DMS 273 (cell line): ENCODE results near the gene CFAP74.
"Not testable (repeated sequence)": the region's sequence is repeated elsewhere in the genome, so short reads cannot be mapped to it uniquely, and the experiment has no call there.

ENCODE experiments used
- DNase-seq: peaks from one replicate; lab custom pipeline; 2025; ENCODE audit not compliant: unreplicated experiment; lab: John Stamatoyannopoulos, UW

CFAP74 gene

DNA sequence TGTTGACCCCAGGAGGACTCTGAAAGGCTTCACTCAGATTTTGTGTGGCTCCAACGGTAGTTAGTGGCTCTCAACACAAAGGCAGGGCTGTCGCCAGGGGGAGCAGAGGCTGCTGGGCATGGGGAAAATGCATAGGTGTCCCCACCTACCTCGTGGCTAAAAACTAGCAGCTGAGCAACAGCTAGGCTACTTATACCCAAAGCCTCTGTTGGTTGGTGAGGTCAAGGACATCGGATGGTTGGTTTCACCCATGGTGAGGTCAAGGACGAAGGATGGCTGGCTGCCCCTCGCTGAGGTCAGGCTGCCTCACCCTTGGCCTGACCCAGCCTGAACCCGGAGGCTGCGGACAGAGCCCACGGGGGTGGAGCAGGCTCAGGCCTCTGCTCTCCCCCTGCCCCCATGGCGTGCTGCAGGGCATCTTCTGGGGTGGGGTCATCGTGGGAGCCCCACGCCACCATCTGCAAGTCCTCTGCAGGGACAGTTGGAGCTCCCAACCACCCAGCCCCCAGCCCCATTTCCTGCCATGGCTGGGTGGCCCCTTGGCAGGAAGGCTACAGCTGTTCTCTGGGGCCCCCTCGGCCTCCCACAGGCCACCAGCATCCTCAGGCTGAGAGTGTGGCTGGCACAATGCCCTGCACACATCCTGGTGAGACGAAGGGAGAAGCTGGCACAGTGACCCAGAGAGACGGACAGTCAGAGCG lies 104.2 kb downstream of the CFAP74 start:
- no peak for DNase-seq

DNA sequence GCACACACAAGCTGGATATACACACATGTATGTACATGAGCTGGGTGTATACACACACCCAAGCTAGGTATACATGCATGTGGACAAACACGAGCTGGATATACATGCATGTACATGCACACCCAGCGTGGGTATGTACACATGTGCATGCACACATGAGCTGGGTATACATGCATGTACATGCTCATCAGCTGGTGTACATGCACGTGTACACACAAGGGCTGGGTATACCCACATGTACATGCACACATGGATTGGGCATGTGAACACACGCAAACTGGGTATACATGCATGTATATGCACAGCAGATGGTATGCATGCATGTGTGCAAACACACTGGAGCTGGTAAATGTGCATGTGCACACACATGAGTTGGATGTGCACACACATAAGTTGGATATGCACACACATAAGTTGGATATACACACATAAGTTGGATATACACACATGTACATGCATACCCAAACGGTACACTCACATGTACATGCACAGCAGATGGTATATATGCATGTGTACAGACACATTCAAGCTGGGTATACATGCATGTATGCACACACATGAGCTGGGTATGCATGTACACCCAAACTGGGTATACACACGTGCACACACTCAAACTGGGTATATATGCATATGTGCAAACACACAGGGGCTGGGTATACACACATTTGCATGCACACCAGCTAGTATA lies 105.2 kb downstream of the CFAP74 start:
- DNase-seq: no peak

DNA sequence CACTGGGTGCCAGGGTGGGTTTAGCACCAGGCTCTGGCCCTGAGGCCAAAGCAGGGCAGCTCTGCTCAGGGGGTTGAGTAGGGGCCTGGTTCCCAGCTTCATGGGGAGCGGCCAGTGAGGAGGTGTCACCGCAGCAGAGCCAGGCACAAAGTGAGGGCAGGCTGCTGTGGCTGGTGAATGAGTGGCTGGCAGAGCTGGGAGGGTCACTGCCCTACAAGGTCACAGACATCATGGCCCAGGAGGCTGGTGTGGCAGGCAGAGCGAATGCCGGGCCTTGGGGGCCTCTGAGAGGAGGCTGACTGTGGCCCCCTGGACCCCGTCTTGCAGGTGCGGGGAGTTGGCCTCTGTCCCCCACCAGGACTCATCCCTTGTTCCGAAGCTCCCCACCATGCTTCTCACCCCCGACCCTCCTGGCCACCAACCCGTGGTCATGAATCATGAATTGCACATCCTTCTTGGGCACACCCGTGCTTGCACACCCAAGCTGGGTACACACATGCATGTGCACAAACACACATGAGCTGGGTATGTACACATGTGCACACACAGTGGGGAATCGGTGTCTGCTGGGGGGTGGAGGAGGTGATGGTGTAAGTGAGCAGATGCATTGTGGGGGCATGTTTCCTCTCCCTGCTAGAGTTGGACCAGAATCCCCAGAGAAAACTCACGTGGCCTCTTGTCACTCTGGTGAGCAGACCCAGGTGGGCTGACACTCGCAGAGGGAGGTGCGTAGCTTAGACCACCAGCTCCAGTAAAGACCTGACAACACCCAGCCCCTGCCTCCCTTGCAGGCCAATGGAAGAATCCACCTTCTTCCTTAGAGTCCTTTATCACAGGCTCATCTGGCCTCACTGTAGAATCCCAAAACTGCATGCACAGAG lies 107.9 kb downstream of the CFAP74 start:
- DNase-seq: no peak

DNA sequence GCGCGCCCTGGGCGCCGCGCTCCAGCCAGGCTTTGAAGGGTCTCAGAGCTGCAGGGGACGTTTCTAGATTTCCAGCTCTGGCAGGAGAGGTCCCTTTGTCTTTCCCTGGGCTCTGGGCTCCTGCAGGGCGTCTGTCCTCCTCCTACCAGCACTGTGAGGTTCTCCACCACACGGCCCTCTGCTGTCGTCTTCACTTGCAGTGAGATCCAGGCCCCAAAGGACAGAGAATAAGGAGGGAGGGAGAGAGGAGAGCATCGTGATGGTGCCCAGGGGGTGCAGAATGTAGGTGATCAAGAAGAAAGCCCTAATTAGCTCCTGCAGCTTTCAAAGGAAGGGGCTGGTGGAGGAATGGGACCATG lies 108.5 kb downstream of the CFAP74 start:
- no peak for DNase-seq

DNA sequence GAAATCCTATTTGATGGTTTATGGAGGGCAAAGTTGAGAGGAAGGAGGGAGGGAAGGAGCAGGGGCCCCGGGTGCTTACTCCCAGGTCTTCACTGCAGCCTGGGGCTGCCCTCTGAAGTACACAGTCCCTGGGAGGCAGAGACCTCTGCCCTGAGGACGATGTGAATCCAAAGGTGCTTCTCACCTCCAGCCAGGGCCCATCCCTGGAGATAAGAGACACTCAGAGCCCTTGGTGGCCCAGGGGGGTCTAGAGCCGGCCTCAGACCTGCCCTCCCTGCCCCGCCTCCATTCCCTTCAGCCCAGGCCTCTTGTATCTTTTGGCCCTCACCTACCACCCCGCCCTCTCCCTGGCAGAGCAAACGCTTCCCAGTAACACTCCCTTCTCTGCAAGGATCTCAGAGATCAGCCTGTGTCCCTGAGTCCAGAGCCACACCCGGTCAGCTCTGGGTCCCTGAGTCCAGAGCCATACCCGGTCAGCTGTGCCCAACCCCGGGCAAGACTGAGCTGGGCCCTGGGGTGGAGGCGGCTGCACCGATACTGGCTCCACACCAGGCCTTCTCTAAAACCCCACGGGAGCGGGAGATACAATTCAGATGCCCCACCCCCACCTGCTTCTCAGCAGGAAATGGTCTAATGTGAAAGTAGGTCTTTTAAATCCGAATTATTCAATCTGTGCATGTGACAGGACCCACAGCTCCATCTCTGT lies 109.1 kb downstream of the CFAP74 start:
- DNase-seq: no peak

DNA sequence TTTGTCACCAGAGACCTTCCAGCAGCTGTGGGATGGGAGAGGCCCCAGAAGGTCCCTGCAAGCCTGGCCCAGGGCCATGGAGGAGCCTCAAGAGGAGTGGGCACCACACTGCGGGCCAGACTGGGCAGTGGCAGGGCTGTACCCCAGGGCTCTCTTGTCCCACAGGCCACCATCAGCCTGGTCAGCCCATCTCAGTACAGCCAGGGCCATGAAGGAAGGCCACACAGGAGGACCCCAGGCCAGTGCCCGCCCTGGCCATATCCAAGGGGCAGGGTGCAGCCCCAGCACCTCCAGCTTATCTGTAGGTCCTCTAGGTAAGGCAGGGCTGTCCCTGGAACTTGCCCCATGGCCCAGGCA lies 109.6 kb downstream of the CFAP74 start:
- no peak for DNase-seq

DNA sequence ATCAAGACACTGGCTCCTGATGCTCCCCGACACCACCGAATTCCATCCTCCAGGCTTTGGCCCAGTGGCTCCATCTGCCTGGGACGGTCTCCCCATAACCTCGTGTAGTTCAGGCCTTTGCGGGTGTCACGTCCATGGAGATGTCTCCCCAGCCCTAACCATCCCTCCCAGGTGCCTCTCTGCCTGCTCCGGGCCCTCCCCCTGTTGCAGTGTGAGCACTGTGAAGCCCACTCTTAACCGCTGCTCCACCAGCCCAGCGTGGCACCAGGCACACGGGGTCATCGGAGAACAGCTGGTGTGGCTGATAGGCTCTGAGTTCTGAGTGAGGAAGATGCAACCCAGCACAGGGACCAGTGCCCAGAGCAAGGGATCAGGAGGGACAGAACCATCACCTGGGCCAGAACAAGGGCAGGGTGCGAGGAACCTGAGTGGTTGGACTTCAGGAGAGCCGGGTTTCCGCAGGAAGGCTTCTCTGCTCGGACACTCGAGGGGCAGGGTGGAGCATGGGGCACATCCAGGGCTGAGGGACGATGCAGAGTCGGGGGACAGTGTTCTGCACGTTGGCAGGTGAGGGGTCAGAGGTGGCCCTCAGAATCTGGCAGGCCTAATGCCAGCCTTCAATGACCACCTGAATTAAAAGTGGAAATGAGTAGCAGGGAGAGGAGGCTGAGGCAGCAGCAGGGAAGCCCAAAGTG lies 110.1 kb downstream of the CFAP74 start:
- DNase-seq: no peak

DNA sequence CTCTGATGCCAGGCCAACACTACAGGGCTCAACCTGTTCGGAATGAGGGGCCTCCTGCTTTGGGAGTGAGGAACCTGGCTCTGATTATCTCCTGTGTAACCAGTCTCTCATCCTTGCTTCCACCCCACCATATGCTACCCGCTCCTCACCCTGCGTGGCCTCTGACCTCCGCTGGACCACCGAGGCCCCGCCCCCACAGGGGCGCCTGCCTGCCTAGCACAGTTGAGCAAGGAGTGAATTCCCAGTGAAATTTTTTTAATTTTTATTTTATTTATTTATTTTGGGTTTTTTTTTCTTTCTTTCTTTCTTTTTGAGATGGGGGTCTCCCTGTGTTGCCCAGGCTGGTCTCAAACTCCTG lies 110.8 kb downstream of the CFAP74 start:
- no peak for DNase-seq

DNA sequence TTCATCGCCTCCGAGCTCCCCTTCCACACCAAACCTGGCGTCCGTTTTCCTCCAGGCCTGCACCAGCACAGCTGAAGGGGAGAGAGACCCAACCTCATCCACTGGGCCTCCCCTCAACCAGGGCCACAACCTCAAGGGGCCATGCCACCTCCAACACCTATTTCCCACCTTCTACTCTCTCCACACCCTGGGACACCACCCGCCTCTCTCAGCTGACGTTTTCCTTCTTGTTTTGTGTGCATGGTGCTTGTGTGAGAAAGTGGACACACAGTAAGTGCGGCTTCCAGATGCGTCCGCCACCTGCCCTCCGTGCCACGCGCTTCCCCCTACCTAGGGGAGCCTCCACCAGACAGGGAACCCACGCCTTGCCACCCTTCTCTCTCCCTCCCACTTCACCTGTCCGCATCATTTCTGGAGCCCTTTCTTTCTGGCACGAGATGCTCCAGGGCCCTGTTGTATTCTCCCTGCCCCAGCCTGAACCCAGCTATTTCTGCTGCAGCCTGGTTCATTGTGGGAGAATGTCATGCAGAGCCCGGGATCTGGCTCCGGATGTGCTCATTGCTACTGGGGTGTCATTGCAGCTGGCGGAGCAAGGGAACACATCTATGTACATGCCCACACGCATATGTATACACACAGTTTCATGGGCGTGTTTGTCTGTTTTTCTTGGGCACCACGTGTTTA lies 111.4 kb downstream of the CFAP74 start:
- no peak for DNase-seq

DNA sequence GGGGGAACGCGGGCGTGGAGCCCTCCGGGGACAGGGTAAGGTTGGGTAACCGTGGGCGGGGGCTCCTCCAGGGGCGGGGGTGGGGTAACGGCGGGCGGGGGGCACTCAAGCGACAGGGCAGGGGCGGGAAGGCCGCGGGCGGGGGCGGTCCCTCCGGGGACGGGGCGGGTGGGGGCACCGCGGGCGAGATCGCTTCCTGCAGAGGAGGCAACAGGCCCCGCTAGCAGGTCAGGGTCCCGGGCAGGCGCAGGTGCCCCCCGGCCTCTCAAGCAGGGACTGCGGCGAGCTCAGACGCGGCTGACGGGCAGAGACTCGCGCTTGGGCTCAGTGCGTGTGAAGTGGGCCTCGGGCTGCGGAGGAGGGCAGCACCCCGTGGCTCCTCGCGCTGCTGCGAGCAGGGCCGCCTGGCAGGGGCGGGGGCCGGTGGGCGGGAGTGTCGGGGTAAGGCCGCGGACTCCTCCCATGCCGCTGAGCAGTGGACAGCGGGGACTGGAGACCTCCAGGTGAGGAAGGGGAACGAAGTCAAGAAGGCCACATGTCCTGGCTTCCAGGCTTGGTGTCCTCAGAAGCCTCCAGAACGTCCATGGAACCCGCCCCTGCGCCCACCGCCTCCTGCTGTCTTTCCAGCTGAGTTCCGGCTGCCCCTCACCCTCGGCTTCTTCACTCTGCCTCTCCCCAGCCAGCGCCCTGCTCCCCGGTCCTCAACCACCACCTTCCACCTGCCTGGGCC lies 112.1 kb downstream of the CFAP74 start:
- peak; percentile 86 for DNase-seq

DNA sequence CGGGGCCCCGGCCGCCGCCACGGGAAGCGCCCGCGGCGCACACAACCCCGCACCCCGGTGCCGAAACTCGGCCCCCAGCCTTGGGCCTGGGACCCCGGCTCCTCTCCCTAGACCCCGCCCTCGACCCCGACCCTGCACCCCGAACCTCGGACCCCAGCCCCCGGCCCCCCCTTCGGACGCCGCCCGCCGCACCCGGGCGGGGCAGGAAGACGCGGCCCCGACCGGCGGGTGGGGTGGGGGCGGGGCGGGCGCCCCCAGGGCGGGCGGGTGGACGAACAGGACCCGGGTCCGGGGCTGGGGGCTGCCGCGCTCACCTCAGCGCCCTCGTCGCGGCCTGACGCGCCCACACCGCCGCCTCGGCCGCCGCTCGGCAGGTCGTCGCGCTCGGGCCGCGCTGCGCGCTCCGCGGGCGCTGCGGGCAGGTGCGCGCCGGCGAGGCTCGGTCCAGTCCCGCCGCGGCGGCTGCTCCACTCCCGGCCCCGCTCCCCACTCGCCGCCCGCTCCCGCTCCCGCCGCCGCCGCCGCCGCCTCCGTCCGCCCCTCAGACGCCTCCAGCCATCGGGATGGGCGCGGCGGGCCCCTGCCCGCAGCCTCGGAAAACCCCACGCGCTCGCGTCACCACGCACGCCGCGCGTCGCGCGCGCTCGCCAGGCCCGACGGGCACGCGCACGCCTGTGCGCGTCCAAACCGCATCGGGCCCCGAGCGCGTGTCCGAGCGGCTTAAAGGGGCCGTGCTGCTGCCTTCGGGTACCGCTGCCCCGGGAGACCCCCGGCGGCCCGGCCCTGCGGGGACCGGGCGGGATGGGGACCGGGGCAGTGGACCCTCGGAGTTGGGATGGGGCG lies 112.9 kb downstream of the CFAP74 start, which contains the start of gene GNB1:
TSS of gene GNB1 (minus strand) at position 582 of the 843 bp plus-strand sequence. CDS start 65,634 bp downstream, outside the sequence.
- peak; percentile 97 for DNase-seq

DNA sequence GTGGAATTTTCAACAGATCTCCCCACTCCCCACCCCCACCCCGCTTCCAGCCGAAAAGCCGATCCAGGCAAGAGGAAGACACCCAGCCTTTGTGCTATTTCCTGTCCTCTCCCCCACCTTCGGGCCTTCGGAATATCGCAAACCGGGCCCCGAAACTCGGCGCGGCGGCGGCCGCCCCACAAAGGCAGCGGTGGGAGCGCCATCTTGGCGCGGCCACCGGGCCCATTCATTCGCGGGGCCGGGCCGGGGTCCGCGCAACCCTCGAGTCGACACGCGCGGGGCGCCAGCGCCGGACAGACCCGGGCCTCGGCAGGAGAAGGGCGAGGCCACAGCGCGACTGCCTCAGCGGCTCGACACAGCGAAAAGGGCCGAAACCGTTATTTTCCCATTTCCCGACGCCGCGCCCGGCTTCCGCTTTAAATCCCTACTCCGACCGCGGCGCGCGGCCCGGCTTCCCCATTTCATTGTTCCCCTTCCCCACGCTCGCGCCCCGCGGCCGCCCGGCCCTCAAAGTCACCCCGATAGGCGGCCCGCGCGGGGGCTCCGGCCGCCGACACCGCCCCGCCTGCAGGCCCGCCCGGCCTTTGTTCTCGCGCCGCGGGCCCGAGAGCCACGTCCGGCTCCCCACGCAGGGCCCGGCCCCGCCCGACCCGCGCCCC lies 113.6 kb downstream of the CFAP74 start:
- DNase-seq: peak; percentile 73

DNA sequence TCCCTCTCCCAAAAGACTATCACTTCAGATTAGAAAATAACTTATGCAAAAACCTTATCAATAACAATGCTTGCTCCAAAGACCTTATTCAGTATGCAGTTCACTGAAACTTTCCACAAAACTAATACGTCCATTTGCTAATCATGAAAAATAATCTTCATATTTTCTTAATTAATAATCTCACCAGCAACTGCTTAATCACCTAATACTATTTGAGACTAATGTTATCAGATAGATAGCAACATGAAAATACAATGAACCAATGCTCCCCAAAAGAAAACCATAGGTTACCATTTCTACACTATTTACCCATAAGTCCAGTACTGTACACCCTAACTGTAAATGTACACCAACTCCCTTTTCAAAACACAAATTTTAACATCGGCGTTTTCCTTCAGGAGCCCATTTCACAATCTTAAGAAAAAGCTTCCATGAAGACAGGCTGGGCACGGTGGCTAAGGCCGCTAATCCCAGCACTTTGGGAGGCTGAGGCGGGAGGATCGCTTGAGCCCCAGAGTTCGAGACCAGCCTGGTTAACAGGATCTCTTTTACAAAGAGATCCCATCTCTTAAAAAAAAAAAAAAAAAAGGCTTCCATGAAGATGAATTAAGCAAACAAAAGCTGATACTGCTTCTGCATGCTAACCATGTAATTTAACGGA lies 114.4 kb downstream of the CFAP74 start:
- peak; percentile 38 for DNase-seq

DNA sequence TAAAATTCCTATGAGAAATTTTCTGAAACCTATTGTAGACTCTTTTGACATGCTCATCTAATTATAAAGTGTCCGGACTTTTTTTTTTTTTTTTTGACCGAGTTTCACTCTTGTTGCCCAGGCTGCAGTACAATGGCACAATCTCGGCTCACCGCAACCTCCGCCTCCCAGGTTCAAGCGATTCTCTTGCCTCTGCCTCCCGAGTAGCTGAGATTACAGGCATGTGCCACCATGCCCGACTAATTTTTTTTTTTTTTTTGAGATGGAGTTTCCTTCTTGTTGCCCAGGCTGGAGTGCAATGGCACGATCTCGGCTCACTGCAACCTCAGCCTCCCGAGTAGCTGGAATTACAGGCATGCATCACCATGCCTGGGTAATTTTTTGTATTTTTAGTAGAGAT lies 119.7 kb downstream of the CFAP74 start:
- DNase-seq: not testable (repeated sequence)

DNA sequence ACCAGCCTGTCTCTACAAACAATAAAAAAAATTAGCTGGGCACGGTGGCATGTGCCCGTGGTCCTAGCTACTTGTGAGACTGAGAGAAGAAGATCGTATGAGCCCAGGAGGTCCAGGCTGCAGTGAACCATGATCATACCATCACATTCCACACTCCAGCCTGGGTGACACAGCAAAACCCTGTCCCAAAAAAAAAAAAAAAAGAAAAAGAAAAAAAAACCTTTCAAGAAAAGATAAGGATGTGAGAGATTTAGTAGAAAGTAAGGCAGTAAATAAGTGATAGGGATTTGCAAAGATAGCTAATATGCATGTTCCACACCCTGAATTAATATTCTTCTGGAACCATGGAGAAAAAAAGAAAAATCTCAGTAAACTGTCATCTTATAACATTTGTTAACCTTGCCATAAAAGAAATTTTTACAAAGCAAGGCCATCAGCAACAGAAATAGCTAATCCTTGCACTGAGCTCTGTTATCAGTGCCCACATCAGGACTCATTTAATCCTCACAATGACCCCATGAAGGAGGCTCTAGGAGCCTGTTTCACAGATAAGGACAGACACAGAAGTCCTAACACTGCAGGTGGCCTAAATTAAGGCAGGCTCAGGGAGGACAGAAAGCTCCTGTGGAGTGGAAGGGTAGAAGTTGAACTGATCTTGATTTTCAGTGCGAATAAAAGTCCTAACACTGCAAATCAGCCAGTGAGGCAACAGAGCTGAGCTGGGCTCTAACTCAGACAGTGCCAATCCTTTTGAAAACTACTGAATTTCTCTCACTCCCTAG lies 120.3 kb downstream of the CFAP74 start:
- DNase-seq: no peak

DNA sequence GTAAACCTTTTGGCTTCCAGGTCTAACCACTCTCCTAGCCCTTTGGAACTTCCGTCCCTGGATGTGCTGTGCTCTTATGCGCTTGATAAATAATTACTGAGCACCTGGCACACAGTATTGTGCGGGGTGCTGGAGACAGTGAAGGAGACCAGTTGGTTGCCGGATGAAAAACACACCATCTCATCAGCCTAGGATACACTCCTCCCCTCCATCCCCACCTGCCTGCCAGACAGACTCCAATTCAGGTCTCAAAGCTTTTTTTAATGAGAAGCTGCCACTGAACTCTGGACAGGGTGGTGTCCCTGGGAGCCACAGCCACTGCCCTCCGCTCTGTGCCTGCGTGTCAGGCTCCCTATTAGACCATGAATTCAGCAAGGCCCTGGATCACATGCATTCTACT lies 121.9 kb downstream of the CFAP74 start:
- no peak for DNase-seq
